K562 (cell line): ENCODE results near the gene UBFD1. TPM values are rescaled to one million over a fixed set of nuclear protein-coding genes. Genes with fewer than 3 reads are reported as not detected.
A peak's percentile ranks its signal among the peaks of the same experiment; 100 is the strongest.

Experiments
- ATAC-seq: fragments of 200-7000 bp; cut with Tn5 transposase; 3 replicates; pipeline ENCODE4 v1.9.1; 2020; ENCODE audit warnings: moderate library complexity
- BruUV-seq: library from RNA; stranded (reverse); fragments of 400-500 nt; replicated peaks from 2 replicates; lab custom pipeline; 2021; lab: Mats Ljungman, UMichigan
- CTCF ChIA-PET: fragments of 300-600 bp; formaldehyde crosslinking; extraction: SDS; loops from one replicate; lab custom pipeline; 2021; ENCODE audit warnings: low intra/inter-chr PET ratio; lab: Yijun Ruan, JAX
- POLR2A ChIA-PET: fragments of 300-600, 350-650 bp; sonication (Branson Sonifier 250); formaldehyde crosslinking; extraction: SDS; loops from one replicate; lab custom pipeline; 2021; ENCODE audit warnings: antibody characterized with exemption, inconsistent platforms; lab: Yijun Ruan, JAX
- DNase-seq, 4 experiments: peaks; one replicate each; pipeline versions ENCODE4 v3.0.0 to v3.0.0-alpha.2; 2011 to 2018; ENCODE audit warnings: low spot score in 3 of 4, mixed read lengths in 3 of 4; ENCODE audit errors: extremely low read depth in 1 of 4
- FAIRE-seq: peaks from 2 replicates; lab custom pipeline; 2011; peaks lifted over from hg19 to GRCh38; lab: Jason Lieb, UNC
- H2AFZ ChIP-seq: 2 replicates; pipeline ENCODE4 v1.6.0; 2011; ENCODE audit warnings: low read depth, low read length, control low read depth, inconsistent platforms
- H3K27ac ChIP-seq: fragments of 200-600 bp; 3 replicates; pipeline ENCODE4 v1.8.0; 2011; ENCODE audit warnings: low read depth, mild to moderate bottlenecking, control low read depth, inconsistent platforms, low read length, moderate library complexity, mixed read lengths; ENCODE audit errors: extremely low read depth
- H3K27me3 ChIP-seq, 2 experiments: fragments of 300-600 bp in 1 of 2; 2 replicates in 1 of 2; 3 replicates in 1 of 2; pipeline versions ENCODE4 v1.6.0 to v1.8.0; 2011; ENCODE audit warnings: inconsistent platforms in 2 of 2, low read length in 2 of 2, mild to moderate bottlenecking in 1 of 2, mixed read lengths in 1 of 2, moderate library complexity in 1 of 2; ENCODE audit not compliant: control insufficient read depth in 2 of 2, insufficient read depth in 2 of 2
- H3K36me3 ChIP-seq: fragments of 300-600 bp; 3 replicates; pipeline ENCODE4 v1.8.0; 2011; ENCODE audit warnings: mild to moderate bottlenecking, low read length, inconsistent platforms; ENCODE audit not compliant: control insufficient read depth, insufficient read depth
- H3K4me1 ChIP-seq, 2 experiments: fragments of 200-600 bp in 1 of 2; replicated peaks in 1 of 2; 2 replicates in 1 of 2; 3 replicates in 1 of 2; pipeline versions ENCODE4 v1.5.1 to v1.8.0; 2011; ENCODE audit warnings: inconsistent platforms in 2 of 2, low read length in 2 of 2, mild to moderate bottlenecking in 1 of 2, mixed read lengths in 1 of 2, moderate library complexity in 1 of 2; ENCODE audit not compliant: control insufficient read depth in 2 of 2, insufficient read depth in 2 of 2
- H3K4me2 ChIP-seq: 2 replicates; pipeline ENCODE4 v1.6.1; 2011; ENCODE audit warnings: low read length, control low read depth, inconsistent platforms, mixed read lengths; ENCODE audit not compliant: insufficient read depth
- H3K4me3 ChIP-seq: fragments of 200-600 bp; sonication (generic), shearing (Covaris generic); 2 replicates; pipeline ENCODE4 v1.5.1; 2016; ENCODE audit warnings: control low read depth, inconsistent platforms
- H3K79me2 ChIP-seq: fragments of 200-600 bp; 3 replicates; pipeline ENCODE4 v1.8.0; 2011; ENCODE audit warnings: low read length, inconsistent platforms; ENCODE audit not compliant: control insufficient read depth, insufficient read depth
- H3K9ac ChIP-seq, 2 experiments: 2 replicates each; pipeline versions ENCODE4 v1.6.0 to v1.6.1; 2011; ENCODE audit warnings: low read depth in 2 of 2, low read length in 2 of 2, control low read depth in 1 of 2, inconsistent platforms in 1 of 2, mild to moderate bottlenecking in 1 of 2, mixed read lengths in 1 of 2; ENCODE audit not compliant: insufficient read depth in 1 of 2
- H3K9me1 ChIP-seq: one replicate; pipeline ENCODE4 v1.6.0; 2011; ENCODE audit warnings: inconsistent platforms, mild to moderate bottlenecking, low read length, moderate library complexity; ENCODE audit not compliant: control insufficient read depth, insufficient read depth
- H3K9me3 ChIP-seq: replicated peaks from 2 replicates; pipeline ENCODE4 v1.5.1; 2011; ENCODE audit warnings: low read depth, low read length, inconsistent platforms; ENCODE audit not compliant: control insufficient read depth, insufficient read depth
- H4K20me1 ChIP-seq: replicated peaks from 2 replicates; pipeline ENCODE4 v1.6.1; 2011; ENCODE audit warnings: low read length, inconsistent platforms, mixed read lengths; ENCODE audit not compliant: control insufficient read depth, insufficient read depth
- ARID4B ChIP-seq: sonication (generic); formaldehyde crosslinking; IDR thresholded peaks from 2 replicates; pipeline ENCODE4 v1.8.0; 2022; ENCODE audit warnings: mild to moderate bottlenecking, missing genetic modification reagents
- FOXK2 ChIP-seq, 2 experiments: fragments of 450-650 bp; IDR thresholded peaks in 1 of 2; conservative IDR thresholded peaks in 1 of 2; 2 replicates each; pipeline ENCODE4 v1.6.1; 2016; ENCODE audit warnings: low read depth in 2 of 2, mild to moderate bottlenecking in 1 of 2
- FOXP1 ChIP-seq: sonication (generic); formaldehyde crosslinking; IDR thresholded peaks from 2 replicates; pipeline ENCODE4 v1.8.0; 2022; ENCODE audit warnings: mild to moderate bottlenecking, missing genetic modification reagents
- HES1 ChIP-seq: fragments of 450-650 bp; IDR thresholded peaks from 2 replicates; pipeline ENCODE4 v1.6.1; 2016; ENCODE audit warnings: low read depth, mild to moderate bottlenecking, moderate library complexity
- L3MBTL2 ChIP-seq: fragments of 450-650 bp; IDR thresholded peaks from 2 replicates; pipeline ENCODE4 v1.6.1; 2016; ENCODE audit warnings: mild to moderate bottlenecking, moderate library complexity
- POLR2H ChIP-seq: IDR thresholded peaks from 2 replicates; pipeline ENCODE4 v1.6.1; 2016; ENCODE audit warnings: missing genetic modification characterization, low read depth, mild to moderate bottlenecking, control low read depth, missing compliant biosample characterization, moderate library complexity
- PRMT5 ChIP-seq: sonication (generic); formaldehyde crosslinking; IDR thresholded peaks from 2 replicates; pipeline ENCODE4 v1.5.0; 2020; ENCODE audit warnings: missing genetic modification reagents
- RBFOX2 ChIP-seq: fragments of 200-400 bp; formaldehyde crosslinking; IDR thresholded peaks from 2 replicates; pipeline ENCODE4 v1.6.1; 2017; ENCODE audit warnings: low read depth, mild to moderate bottlenecking, low read length, moderate library complexity
- SAP30 ChIP-seq: fragments of 200-600 bp; sonication (generic); IDR thresholded peaks from 2 replicates; pipeline ENCODE4 v1.6.1; 2012; ENCODE audit warnings: borderline replicate concordance, low read depth, mild to moderate bottlenecking, moderate library complexity, low read length, control low read depth, inconsistent platforms; ENCODE audit not compliant: insufficient read depth, poor library complexity, severe bottlenecking
- SNAPC5 ChIP-seq: fragments of 250-450 bp; sonication (Bioruptor Pico); IDR thresholded peaks from 2 replicates; pipeline ENCODE4 v1.8.0; 2021; ENCODE audit warnings: moderate library complexity, mild to moderate bottlenecking, inconsistent platforms
- TFAP4 ChIP-seq: sonication (generic); formaldehyde crosslinking; IDR thresholded peaks from 2 replicates; pipeline ENCODE4 v1.8.0; 2022; ENCODE audit warnings: missing genetic modification reagents, mild to moderate bottlenecking, moderate library complexity, borderline replicate concordance
- ZNF212 ChIP-seq: fragments of 450-650 bp; formaldehyde crosslinking; IDR thresholded peaks from 2 replicates; pipeline ENCODE4 v1.4.0; 2020; ENCODE audit warnings: mild to moderate bottlenecking
- ZNF584 ChIP-seq: fragments of 200-800 bp; sonication (Bioruptor generic); IDR thresholded peaks from 2 replicates; pipeline ENCODE4 v1.6.1; 2016; ENCODE audit warnings: low read depth, mild to moderate bottlenecking, missing genetic modification characterization, missing compliant biosample characterization
- WGBS: fragments of 100-300 bp; shearing (Covaris generic); methylation state at CpG from one replicate; pipeline ENCODE4 v1.1.6; 2016; ENCODE audit warnings: low coverage, mixed read lengths; ENCODE audit not compliant: insufficient coverage; ENCODE audit errors: missing lambda C conversion rate; 5-methylcytosine and 5-hydroxymethylcytosine counted together
- in situ Hi-C: fragments of 300-500 bp; cut with MboI; formaldehyde crosslinking; loops from 4 replicates; pipeline ENCODE4 v1.15.0; 2018; ENCODE audit warnings: inconsistent platforms, mixed read lengths
- intact Hi-C: fragments of 100-400 bp; cut with micrococcal nuclease; formaldehyde crosslinking; loops from 2 replicates; pipeline ENCODE4 v1.14.2; 2022
- polyA plus RNA-seq, 8 experiments: library from polyadenylated mRNA; depleted of rRNA in 4 of 8; stranded (reverse) in 5 of 8; unstranded in 3 of 8; fragments of >200 nt; fragmentation: Nextera tagmentation in 2 of 8; fragmentation: Illumina TruSeq in 1 of 8; extraction: Ambion mirVana in 2 of 8; extraction: Trizol in 1 of 8; gene quantifications; 2 replicates each; pipeline versions ENCODE4 v1.2.1 to v1.2.3, GENCODE V29; 2011 to 2014; ENCODE audit warnings: inconsistent platforms in 1 of 8, missing spikeins in 1 of 8
- total RNA-seq, 7 experiments: library from RNA; depleted of rRNA in 6 of 7; stranded (reverse); fragments of >200 nt in 6 of 7; fragmentation: Illumina TruSeq in 2 of 7; extraction: Trizol in 2 of 7; gene quantifications; 2 replicates each; pipeline versions ENCODE4 v1.2.1 to v1.2.3, GENCODE V29; 2011 to 2021; ENCODE audit warnings: low replicate concordance in 1 of 7

Gene UBFD1
- total and polyA plus RNA-seq, 9 of the 15 experiments (the other 6 are each of a cell fraction or from before 2014, with no cell fraction given), result 10.7 to 66.2 (median 34.0) TPM

- H3K4me2 ChIP-seq, result peak overlapping the region; percentile 88
- peak; percentile 65 for FAIRE-seq
- peaks cover 30% of the 10 kb centered on the region for H4K20me1 ChIP-seq
- peaks cover 65% of the 10 kb centered on the region for H3K79me2 ChIP-seq
- ChIA-PET CTCF (no interaction called here), POLR2A (interaction anchor here (0.7 to 2.6 kb wide), 5 partner anchors 9 to 50 kb away, joined by 3 to 11 read pairs (median 5); no protein-coding TSS in a partner anchor)
- H2AFZ ChIP-seq, result no peak overlapping the region
- DNase-seq, result peak in 2 of 4 experiments; percentile 28 to 60
- H3K27me3 ChIP-seq, result no peaks in the 10 kb centered on the region
- H3K4me3 ChIP-seq, result peak overlapping the region; percentile 62
- peak overlapping the region; percentile 73 to 92 for H3K9ac ChIP-seq
- in situ Hi-C loops, result no loop called here
- H3K27ac ChIP-seq, result peak overlapping the region; percentile 83
- intact Hi-C loops, result loop anchor here (2.0 to 5.0 kb wide), 2 partner anchors 48 to 72 kb away; partner anchors contain the start of genes EARS2 and UBFD1
- BruUV-seq, result TSS peak; percentile 56
- H3K9me3 ChIP-seq, result no peaks in the 10 kb centered on the region
- peaks cover 21% of the 10 kb centered on the region; the same call in 2 of the 3 replicates for H3K36me3 ChIP-seq
- peaks cover 49 to 51% of the 10 kb centered on the region in 2 experiments; a peak in 4 of 5 replicates for H3K4me1 ChIP-seq
- ATAC-seq, result peak; percentile 13
- peaks cover 18% of the 10 kb centered on the region for H3K9me1 ChIP-seq
- WGBS, result 17% methylated on average over 28 of the region's 28 CpGs
- TF ChIP-seq ZNF584 (CRISPR knock-in tag), result no peak
- peak; percentile 37; the same call in 1 of the 2 replicates for TF ChIP-seq FOXP1 (CRISPR knock-in tag)
- TF ChIP-seq FOXK2 (conservative IDR thresholded peaks at IDR 0.05 in 1 of 2, IDR thresholded peaks at IDR 0.05 in 1 of 2; ENCODE audit: low read depth in 2 of 2), result 0 out of 4 replicates have a peak, but pooled peaks of 1 of the 2 experiments have one; percentile 25
- no peak for TF ChIP-seq ZNF212 (CRISPR knock-in tag)
- TF ChIP-seq POLR2H (tag), result no peak
- TF ChIP-seq L3MBTL2, result peak; percentile 20; the same call in 1 of the 2 replicates
- TF ChIP-seq RBFOX2, result peak; percentile 41
- no peak for TF ChIP-seq HES1
- TF ChIP-seq ARID4B (CRISPR knock-in tag), result peak; percentile 14; the same call in 1 of the 2 replicates
- TF ChIP-seq SNAPC5 (CRISPR knock-in tag), result no peak
- peak; percentile 38 for TF ChIP-seq SAP30
- peak; percentile 39 for TF ChIP-seq TFAP4 (CRISPR knock-in tag)
- no peak for TF ChIP-seq PRMT5 (CRISPR knock-in tag)
Observed at GRCh38 chr16:23508589-23509440, 48.7 kb upstream of the UBFD1 start.
